Hematopoietic multipotent progenitor cell treated with erythropoietin and hydrocortisone succinate and interleukin-3 and kit ligand, for 15 days (in vitro differentiated cells): ENCODE measurements around the gene CLEC9A.

Experiments
- DNase-seq: peaks from one replicate; pipeline ENCODE4 v3.0.0-alpha.2; 2015; ENCODE audit warnings: low spot score

CLEC9A gene

DNA sequence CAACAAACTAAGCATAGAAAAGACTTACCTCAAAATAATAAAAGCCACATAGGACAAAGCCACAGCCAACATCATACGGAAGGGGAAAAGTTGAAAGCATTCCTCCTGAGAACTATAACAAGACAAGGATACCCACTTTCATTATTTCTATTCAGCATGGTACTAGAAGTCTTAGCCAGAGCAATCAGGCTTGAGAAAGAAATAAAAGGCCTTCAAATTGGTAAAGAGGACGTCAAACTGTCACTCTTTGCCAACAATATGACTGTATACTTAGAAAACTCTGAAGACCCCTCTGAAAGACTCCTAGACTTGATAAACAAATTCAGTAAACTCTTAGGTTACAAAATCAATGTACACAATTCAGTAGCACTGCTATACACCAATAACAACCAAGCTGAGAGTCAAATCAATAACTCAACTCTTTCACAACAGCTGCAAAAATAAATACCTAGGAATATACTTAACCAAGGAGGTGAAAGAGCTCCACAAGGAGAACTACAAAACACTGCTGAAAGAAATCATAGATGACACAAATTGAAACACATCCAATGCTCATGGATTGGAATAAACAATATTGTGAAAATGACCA is 79.9 kb downstream of the CLEC9A start:
- DNase-seq: no peak

DNA sequence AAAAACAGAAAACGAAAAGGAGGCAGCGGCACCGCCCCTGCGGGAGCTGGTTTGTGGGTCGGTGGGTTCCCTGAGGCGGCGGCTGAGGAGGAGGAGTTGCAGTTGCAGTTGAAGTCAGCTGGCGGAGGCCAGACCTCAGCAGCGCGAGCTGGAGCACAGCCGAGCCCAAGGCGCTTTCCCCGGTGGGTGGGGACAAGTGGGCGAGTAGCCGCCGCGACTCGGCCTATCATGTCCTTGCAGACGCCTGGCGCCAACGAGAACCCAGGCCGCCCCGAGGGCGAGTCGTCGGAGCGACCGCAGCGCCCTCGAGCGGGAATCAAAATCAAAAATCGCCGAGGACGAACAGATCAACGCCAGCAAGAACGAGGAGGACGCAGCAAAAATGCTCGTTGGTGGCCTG is 81.0 kb downstream of the CLEC9A start:
- no peak for DNase-seq

DNA sequence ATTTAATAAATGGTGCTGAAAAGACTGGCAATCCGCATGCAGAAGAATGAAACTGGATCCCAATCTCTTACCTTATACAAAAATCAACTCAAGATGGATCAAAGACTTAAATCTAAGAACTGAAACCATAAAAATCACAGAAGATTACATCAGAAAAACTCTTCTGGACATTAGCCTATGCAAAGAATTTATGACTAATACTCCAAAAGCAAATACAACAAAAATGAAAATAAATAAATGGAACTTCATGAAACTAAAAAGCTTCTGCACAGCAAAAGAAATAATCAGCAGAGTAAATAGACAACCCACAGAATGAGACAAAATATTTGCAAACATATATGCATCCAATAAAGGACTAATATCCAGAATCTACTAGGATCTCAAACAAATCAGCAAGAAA is 82.6 kb downstream of the CLEC9A start:
- DNase-seq: no peak

DNA sequence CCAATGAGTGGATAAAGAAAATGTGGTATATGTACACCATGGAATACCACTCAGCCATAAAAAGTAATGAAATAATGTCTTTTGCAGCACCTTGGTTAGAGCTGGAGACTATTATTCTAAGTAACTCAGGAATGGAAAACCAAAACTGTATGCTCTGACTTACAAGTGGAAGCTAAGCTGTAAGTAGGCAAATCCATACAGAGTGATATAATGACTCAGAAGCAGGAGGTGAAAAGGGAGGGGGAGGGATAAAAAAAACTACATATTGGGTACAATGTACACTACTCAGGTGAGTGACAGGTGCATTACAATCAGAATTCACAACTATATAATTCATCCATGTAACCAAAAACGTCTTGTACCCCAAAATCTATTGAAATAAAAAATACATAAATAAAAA is 83.4 kb downstream of the CLEC9A start:
- DNase-seq: no peak

DNA sequence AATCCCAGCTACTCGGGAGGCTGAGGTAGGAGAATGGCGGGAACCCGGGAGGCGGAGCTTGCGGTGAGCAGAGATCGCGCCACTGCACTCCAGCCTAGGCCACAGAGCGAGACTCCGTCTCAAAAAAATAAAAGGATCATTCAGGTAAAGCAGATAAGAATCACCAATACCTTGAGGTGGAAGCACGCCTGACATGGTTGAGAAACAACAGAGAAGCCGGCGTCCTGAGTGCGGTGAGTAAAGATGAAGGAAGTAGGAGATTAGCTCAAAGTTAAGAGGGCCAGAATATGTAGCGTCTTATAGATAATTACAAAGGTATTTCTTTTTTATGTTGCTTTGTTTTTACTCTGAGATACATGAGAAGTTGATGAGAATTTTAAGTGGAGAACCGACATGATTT is 84.8 kb downstream of the CLEC9A start:
- no peak for DNase-seq
